Adrenal gland (tissue), 12 donors: ENCODE results near the gene FCRL5. TPM values are rescaled to one million over a fixed set of nuclear protein-coding genes. Genes with fewer than 3 reads are reported as not detected.
"Not testable (repeated sequence)": the region's sequence is repeated elsewhere in the genome, so short reads cannot be mapped to it uniquely, and the experiment has no call there.

ENCODE experiments used
- DNase-seq, 7 donors: peaks; one replicate each; pipeline ENCODE4 v3.0.0-alpha.2; 2019 to 2020
- H3K27ac ChIP-seq, 5 donors: fragments of 200-600 bp; sonication (generic) in 4 of 5; 1 replicate in 3 of 5; 2 replicates in 2 of 5; pipeline versions ENCODE4 v1.5.1 to v1.8.0; 2016 to 2020; ENCODE audit warnings: mild to moderate bottlenecking in 1 of 5
- H3K27me3 ChIP-seq: fragments of 200-600 bp; 2 replicates; pipeline ENCODE4 v1.8.0; 2021
- H3K36me3 ChIP-seq, 2 donors: fragments of 200-600 bp; replicated peaks in 1 of 2; 1 replicate in 1 of 2; 2 replicates in 1 of 2; pipeline versions ENCODE4 v1.5.1 to v1.8.0; 2018 to 2022
- H3K4me1 ChIP-seq, 2 donors: fragments of 200-600 bp; replicated peaks in 1 of 2; 1 replicate in 1 of 2; 2 replicates in 1 of 2; pipeline versions ENCODE4 v1.5.1 to v1.8.0; 2018 to 2021
- H3K4me3 ChIP-seq, 4 donors: fragments of 200-600 bp; sonication (generic) in 3 of 4; one replicate each; pipeline ENCODE4 v1.5.1; 2016 to 2018
- H3K9me3 ChIP-seq, 3 donors: fragments of 200-600 bp; sonication (generic) in 1 of 3; replicated peaks in 1 of 3; 1 replicate in 2 of 3; 2 replicates in 1 of 3; pipeline versions ENCODE4 v1.5.1 to v1.8.0; 2016 to 2021
- CTCF ChIP-seq, 6 experiments: fragments of 450-650 bp in 4 of 6; fragments of 200-600 bp in 2 of 6; sonication (generic) in 1 of 6; IDR thresholded peaks; 1 replicate in 5 of 6; 2 replicates in 1 of 6; pipeline versions ENCODE4 v1.5.1 to v1.8.0; 2016 to 2021; ENCODE audit warnings: antibody characterized with exemption in 6 of 6, mild to moderate bottlenecking in 2 of 6, moderate library complexity in 1 of 6
- POLR2A ChIP-seq, 2 donors: fragments of 450-650 bp; IDR thresholded peaks; one replicate each; pipeline ENCODE4 v1.6.1; 2017; ENCODE audit warnings: antibody characterized with exemption in 2 of 2, mild to moderate bottlenecking in 2 of 2, moderate library complexity in 1 of 2
- WGBS, 4 donors: extraction: QIAGEN DNeasy Blood & Tissue Kit in 2 of 4; methylation state at CpG; one replicate each; pipeline versions ENCODE4 v1.1.5 to v1.1.7; 2013 to 2017; 5-methylcytosine and 5-hydroxymethylcytosine counted together
- intact Hi-C, 2 donors: fragments of 100-400 bp; cut with DNase I; formaldehyde crosslinking; loops; one replicate each; pipeline versions ENCODE4 v1.14.1 to v1.15.0; 2022 to 2023
- polyA plus RNA-seq, 3 donors: library from polyadenylated mRNA; stranded (reverse); fragments of 200-250 nt in 2 of 3; fragments of 350-450 nt in 1 of 3; fragmentation: Illumina TruSeq in 1 of 3; extraction: RNeasy Lipid Tissue Mini Kit (QIAGEN cat#74804) in 1 of 3; gene quantifications; one replicate each; pipeline ENCODE4 v1.2.3, GENCODE V29; 2013 to 2014
- total RNA-seq, 9 donors: library from RNA; depleted of rRNA in 4 of 9; stranded (reverse); fragments of >200 nt in 4 of 9; fragments of 120-200 nt in 1 of 9; fragmentation: NEBNext Ultra II Directional in 1 of 9; extraction: Animal tissue kit (Norgen Biotek cat#: 25700) in 1 of 9; gene quantifications; one replicate each; pipeline versions ENCODE4 v1.1.0 to v1.2.4, GENCODE V29; 2013 to 2023
- donor health status: healthy with polysubstance abuse.
- donor health status: Bipolar disorder and iron deficiency.
- donor health status: DM: yes; HTN: yes; CAD: no.
- donor health status: DM: no; HTN: no; CAD: no.
- donor health status: DM: no; HTN: no; CAD: no.
- donor health status: DM: yes; HTN: yes; CAD: no.

FCRL5 gene
- total and polyA plus RNA-seq, 12 donors, result under 0.01 to 1.1 (median 0.24) TPM; not detected in 5

GRCh38 chr1:157566484-157567300 lies 14.4 kb upstream of the FCRL5 start:
- no peak for DNase-seq
- TF ChIP-seq POLR2A (IDR thresholded peaks at IDR 0.05) (no peak), CTCF (IDR thresholded peaks at IDR 0.05) (no peak)
- WGBS, 4 donors, result 68 to 76% (median 73%) methylated on average over 14 of the region's 14 CpGs
- no peaks in the 10 kb centered on the region for H3K9me3 ChIP-seq
- peaks cover 5% of the 10 kb centered on the region for H3K27me3 ChIP-seq
- no peak overlapping the region for H3K27ac ChIP-seq
- no peaks in the 10 kb centered on the region for H3K36me3 ChIP-seq
- no peaks in the 10 kb centered on the region for H3K4me1 ChIP-seq
- intact Hi-C loops, result no loop called here
- no peak overlapping the region for H3K4me3 ChIP-seq

- DNase-seq, result no peak
- 50 to 54% (median 52%) methylated on average over 2 of the region's 2 CpGs for WGBS, 4 donors
- Histone ChIP-seq H3K36me3 (no peaks in the 10 kb centered on the region), H3K4me1 (no peaks in the 10 kb centered on the region), H3K27me3 (peaks cover 5% of the 10 kb centered on the region), H3K9me3 (no peaks in the 10 kb centered on the region), H3K27ac (no peak overlapping the region), H3K4me3 (no peak overlapping the region)
- TF ChIP-seq POLR2A (IDR thresholded peaks at IDR 0.05) (no peak), CTCF (IDR thresholded peaks at IDR 0.05) (no peak)
- intact Hi-C loops, result no loop called here
These were observed 10.2 kb upstream of the FCRL5 start for GRCh38 chr1:157562515-157562914.

GRCh38 chr1:157558119-157558518 lies 5.8 kb upstream of the FCRL5 start:
- intact Hi-C loops, result no loop called here
- no peak for DNase-seq
- WGBS, 4 donors, result 50 to 70% (median 66%) methylated on average over 2 of the region's 2 CpGs
- TF ChIP-seq POLR2A (IDR thresholded peaks at IDR 0.05) (no peak), CTCF (IDR thresholded peaks at IDR 0.05) (no peak)
- Histone ChIP-seq H3K27ac (no peak overlapping the region), H3K4me3 (no peak overlapping the region), H3K9me3 (no peaks in the 10 kb centered on the region), H3K4me1 (no peaks in the 10 kb centered on the region), H3K27me3 (no peaks in the 10 kb centered on the region), H3K36me3 (no peaks in the 10 kb centered on the region)

GRCh38 chr1:157548081-157548480 lies 4.2 kb downstream of the FCRL5 start:
- H3K27ac ChIP-seq, H3K9me3 ChIP-seq, intact Hi-C loops, H3K27me3 ChIP-seq, H3K4me1 ChIP-seq, H3K4me3 ChIP-seq, H3K36me3 ChIP-seq, DNase-seq: not testable (repeated sequence)
- WGBS, 4 donors, result 57 to 67% (median 64%) methylated on average over 1 of the region's 1 CpG

- Histone ChIP-seq H3K4me1 (no peaks in the 10 kb centered on the region), H3K9me3 (no peaks in the 10 kb centered on the region), H3K27ac (no peak overlapping the region), H3K36me3 (no peaks in the 10 kb centered on the region), H3K4me3 (no peak overlapping the region), H3K27me3 (peaks cover 3% of the 10 kb centered on the region)
- DNase-seq, result peak in 2 of 7 donors; percentile 23 to 24
- no peak for TF ChIP-seq POLR2A (IDR thresholded peaks at IDR 0.05)
- no peak for TF ChIP-seq CTCF (IDR thresholded peaks at IDR 0.05)
- intact Hi-C loops, result no loop called here
- WGBS, 4 donors, result 61 to 78% (median 63%) methylated on average over 6 of the region's 6 CpGs
These were observed 9.6 kb downstream of the FCRL5 start for GRCh38 chr1:157542676-157543075.
